ENCODE results near the gene MYB.

Gene MYB

DNA sequence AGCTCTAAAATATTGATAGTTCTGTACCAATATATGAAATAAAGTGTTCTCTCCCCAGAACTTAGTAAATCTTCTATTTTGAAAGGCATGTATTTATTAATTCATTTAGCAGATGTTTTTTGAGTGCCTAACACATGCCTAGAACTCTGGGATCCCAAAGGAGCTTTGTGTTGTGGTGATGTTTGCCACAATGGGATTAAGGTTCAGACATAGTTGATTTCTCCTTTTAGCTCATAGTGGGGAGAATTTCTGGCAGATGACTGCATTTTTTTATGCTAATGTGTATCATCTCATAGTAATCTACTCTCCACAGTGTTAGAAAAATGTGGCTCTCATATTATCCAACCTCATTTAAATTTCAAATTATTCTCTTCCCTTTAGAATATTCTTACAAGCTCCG is 21.7 kb downstream of the MYB start:
- peaks cover 16% of the 10 kb centered on the region; the same call in 1 of the 2 replicates for H3K36me3 ChIP-seq (ENCODE audit: insufficient read depth)
- H3K4me1 ChIP-seq (ENCODE audit: low read depth, poor library complexity, severe bottlenecking) = no peaks in the 10 kb centered on the region
- TF ChIP-seq, protein P1, sequence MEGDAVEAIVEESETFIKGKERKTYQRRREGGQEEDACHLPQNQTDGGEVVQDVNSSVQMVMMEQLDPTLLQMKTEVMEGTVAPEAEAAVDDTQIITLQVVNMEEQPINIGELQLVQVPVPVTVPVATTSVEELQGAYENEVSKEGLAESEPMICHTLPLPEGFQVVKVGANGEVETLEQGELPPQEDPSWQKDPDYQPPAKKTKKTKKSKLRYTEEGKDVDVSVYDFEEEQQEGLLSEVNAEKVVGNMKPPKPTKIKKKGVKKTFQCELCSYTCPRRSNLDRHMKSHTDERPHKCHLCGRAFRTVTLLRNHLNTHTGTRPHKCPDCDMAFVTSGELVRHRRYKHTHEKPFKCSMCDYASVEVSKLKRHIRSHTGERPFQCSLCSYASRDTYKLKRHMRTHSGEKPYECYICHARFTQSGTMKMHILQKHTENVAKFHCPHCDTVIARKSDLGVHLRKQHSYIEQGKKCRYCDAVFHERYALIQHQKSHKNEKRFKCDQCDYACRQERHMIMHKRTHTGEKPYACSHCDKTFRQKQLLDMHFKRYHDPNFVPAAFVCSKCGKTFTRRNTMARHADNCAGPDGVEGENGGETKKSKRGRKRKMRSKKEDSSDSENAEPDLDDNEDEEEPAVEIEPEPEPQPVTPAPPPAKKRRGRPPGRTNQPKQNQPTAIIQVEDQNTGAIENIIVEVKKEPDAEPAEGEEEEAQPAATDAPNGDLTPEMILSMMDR (conservative IDR thresholded peaks at IDR 0.05; ENCODE audit: low read depth, low read length) = no peak
- H3K27me3 ChIP-seq (ENCODE audit: insufficient read depth, low read depth) = no peaks in the 10 kb centered on the region
- no peak overlapping the region for H2AFZ ChIP-seq (ENCODE audit: low read depth)
- no peaks in the 10 kb centered on the region; the same call in 1 of the 2 replicates for H4K20me1 ChIP-seq (ENCODE audit: insufficient read depth)
- no peak overlapping the region for H3K27ac ChIP-seq
- H3K9ac ChIP-seq = no peak overlapping the region
- no peak overlapping the region for H3K4me2 ChIP-seq
- H3K79me2 ChIP-seq (ENCODE audit: insufficient read depth, low read depth) = no peaks in the 10 kb centered on the region
- H3K4me3 ChIP-seq (IDR thresholded peaks at IDR 0.05; ENCODE audit: insufficient read depth, low read depth, low read length) = no peak overlapping the region

DNA sequence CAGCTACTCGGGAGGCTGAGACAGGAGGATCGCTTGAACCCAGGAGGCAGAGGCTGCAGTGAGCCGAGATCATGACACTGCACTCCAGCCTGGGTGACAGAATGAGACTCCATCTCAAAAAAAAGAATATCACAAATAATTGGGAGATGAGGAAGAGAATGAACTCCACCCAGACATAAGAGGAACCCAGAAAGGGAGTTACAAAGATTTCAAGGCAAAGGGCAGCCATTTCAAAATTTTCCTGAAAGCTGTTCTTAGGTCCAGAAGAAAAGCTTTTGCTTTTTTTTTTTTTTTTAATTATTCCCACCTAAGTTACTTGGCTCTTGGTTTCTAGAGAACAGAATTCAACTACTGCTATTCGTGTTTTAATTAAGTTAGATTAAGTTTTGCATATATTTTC is 23.8 kb downstream of the MYB start:
- Histone ChIP-seq H3K4me2 (no peak overlapping the region), H3K9ac (no peak overlapping the region), H3K79me2 (ENCODE audit: insufficient read depth, low read depth) (no peaks in the 10 kb centered on the region), H4K20me1 (ENCODE audit: insufficient read depth) (no peaks in the 10 kb centered on the region; the same call in 1 of the 2 replicates), H3K36me3 (ENCODE audit: insufficient read depth) (peaks cover 24% of the 10 kb centered on the region; the same call in 1 of the 2 replicates), H3K4me1 (ENCODE audit: low read depth, poor library complexity, severe bottlenecking) (no peaks in the 10 kb centered on the region), H3K27ac (no peak overlapping the region), H3K4me3 (IDR thresholded peaks at IDR 0.05; ENCODE audit: insufficient read depth, low read depth, low read length) (no peak overlapping the region), H3K27me3 (ENCODE audit: insufficient read depth, low read depth) (no peaks in the 10 kb centered on the region), H2AFZ (ENCODE audit: low read depth) (no peak overlapping the region)
- TF ChIP-seq, protein P1 (conservative IDR thresholded peaks at IDR 0.05; ENCODE audit: low read depth, low read length) = no peak

DNA sequence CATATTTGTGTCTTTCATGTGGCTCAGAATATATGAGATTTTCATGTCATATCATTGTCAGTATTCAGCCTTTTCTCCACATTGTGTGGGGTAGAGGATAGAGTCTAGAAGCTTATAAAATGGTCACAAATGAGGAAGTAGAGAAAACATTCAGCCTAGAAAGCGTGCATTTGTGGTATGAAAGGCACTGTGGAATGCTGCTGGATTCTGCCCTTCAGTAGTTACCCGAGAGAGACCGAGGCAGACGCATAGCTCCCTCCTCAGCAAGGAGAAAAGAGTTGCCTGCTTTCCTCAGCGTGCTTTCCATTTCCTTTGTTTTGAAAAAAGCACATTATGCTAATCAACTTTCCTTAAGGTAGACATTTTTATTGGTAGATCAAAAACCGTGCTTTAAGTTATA is 28.7 kb downstream of the MYB start:
- no peaks in the 10 kb centered on the region for H3K27me3 ChIP-seq (ENCODE audit: insufficient read depth, low read depth)
- no peak overlapping the region for H3K4me3 ChIP-seq (IDR thresholded peaks at IDR 0.05; ENCODE audit: insufficient read depth, low read depth, low read length)
- no peak overlapping the region for H2AFZ ChIP-seq (ENCODE audit: low read depth)
- H3K4me1 ChIP-seq (ENCODE audit: low read depth, poor library complexity, severe bottlenecking) = no peaks in the 10 kb centered on the region
- no peak overlapping the region for H3K27ac ChIP-seq
- H4K20me1 ChIP-seq (ENCODE audit: insufficient read depth) = no peaks in the 10 kb centered on the region; the same call in 1 of the 2 replicates
- peaks cover 15% of the 10 kb centered on the region; the same call in 1 of the 2 replicates for H3K36me3 ChIP-seq (ENCODE audit: insufficient read depth)
- TF ChIP-seq, protein P1 (conservative IDR thresholded peaks at IDR 0.05; ENCODE audit: low read depth, low read length) = no peak
- no peak overlapping the region for H3K9ac ChIP-seq
- no peaks in the 10 kb centered on the region for H3K79me2 ChIP-seq (ENCODE audit: insufficient read depth, low read depth)
- no peak overlapping the region for H3K4me2 ChIP-seq

DNA sequence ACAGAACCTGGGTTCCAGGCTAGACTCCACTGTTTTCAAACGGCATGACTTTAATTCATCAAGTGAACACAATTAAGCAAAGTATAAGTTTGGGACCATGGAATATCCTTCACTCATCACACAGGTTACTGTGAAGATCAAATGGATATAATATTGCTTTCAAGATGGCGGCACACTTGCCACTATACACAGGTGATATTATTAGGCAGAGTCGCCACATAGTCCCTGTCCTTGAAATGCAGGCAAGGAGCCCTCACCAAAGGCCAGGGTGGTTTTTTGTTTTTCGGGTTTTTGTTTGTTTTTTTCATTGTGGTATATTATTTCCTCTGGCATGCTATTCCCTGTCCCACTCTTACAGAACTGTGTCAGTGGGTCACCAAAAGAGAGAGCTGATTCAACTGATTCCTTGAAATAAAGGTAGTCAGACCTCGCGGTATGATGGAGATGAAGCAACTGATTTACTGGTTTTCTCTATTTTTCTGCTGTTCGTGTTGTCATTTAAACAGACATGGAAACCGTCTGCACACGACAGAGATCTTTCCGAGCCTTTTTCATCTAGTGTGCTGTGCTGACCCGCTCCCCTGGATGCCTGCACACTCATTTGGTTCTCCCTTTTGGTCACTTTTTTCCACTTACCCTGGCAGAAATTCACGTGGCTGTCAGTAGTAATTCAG is 29.7 kb downstream of the MYB start:
- H3K79me2 ChIP-seq (ENCODE audit: insufficient read depth, low read depth) = no peaks in the 10 kb centered on the region

More for the DNA sequence above, 29.7 kb downstream of the MYB start:
- H3K4me1 ChIP-seq (ENCODE audit: low read depth, poor library complexity, severe bottlenecking) = no peaks in the 10 kb centered on the region
- no peaks in the 10 kb centered on the region; the same call in 1 of the 2 replicates for H4K20me1 ChIP-seq (ENCODE audit: insufficient read depth)
- H3K4me3 ChIP-seq (IDR thresholded peaks at IDR 0.05; ENCODE audit: insufficient read depth, low read depth, low read length) = no peak overlapping the region
- no peak overlapping the region for H3K9ac ChIP-seq
- no peak overlapping the region for H3K27ac ChIP-seq
- H3K27me3 ChIP-seq (ENCODE audit: insufficient read depth, low read depth) = no peaks in the 10 kb centered on the region
- H2AFZ ChIP-seq (ENCODE audit: low read depth) = no peak overlapping the region
- H3K4me2 ChIP-seq = no peak overlapping the region
- TF ChIP-seq, protein P1 (conservative IDR thresholded peaks at IDR 0.05; ENCODE audit: low read depth, low read length) = no peak
- H3K36me3 ChIP-seq (ENCODE audit: insufficient read depth) = peaks cover 8% of the 10 kb centered on the region; the same call in 1 of the 2 replicates

Data from KMS-11 (cell line).